NCI-H1694 treated with DMSO at 0.1 percent for 48 hours (cell line): Measurements from ENCODE around the gene ZNF782.
"Not testable (repeated sequence)": the region's sequence is repeated elsewhere in the genome, so short reads cannot be mapped to it uniquely, and the experiment has no call there.

Source experiments
- DNase-seq: peaks from one replicate; lab custom pipeline; 2025; lab: John Stamatoyannopoulos, UW

The ZNF782 gene

GRCh38 chr9:96852676-96853075 lies 1.6 kb downstream of the ZNF782 start:
- DNase-seq, result no peak

DNA sequence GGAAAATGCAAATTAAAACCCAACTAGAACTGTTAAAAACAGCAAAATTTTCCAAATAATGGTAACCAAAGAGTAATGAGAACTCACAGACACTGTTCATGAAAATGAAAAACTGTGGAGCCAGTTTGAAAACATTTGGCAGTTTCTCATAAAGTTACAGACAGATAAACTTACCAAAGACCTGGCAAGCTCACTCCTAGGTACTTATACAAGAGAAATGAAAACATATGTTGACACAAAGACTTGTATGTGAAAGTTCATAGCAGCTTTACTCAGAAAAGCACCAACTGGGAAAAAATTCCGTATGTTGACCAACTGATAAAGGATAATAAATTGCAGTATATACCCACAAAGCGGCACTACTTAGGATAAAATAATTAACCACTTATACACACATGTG lies 10.3 kb downstream of the ZNF782 start:
- DNase-seq, result no peak

DNA sequence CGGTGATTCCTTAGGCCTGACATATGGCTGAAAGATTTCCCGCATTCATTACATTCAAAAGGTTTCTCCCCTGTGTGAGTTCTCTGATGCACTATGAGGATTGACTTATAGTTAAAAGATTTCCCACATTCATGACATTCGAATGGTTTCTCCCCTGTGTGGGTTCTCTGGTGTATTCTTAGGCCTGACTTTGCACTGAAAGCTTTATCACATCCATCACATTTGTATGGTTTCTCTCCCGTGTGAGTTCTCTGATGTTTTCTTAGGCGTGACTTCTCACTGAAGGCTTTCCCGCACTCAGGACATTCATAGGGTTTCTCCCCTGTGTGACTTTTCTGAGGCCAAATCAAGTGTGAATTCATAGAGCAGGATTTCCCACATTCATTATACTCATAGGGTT lies 35.8 kb downstream of the ZNF782 start:
- no peak for DNase-seq

GRCh38 chr9:96817973-96818372 lies 36.3 kb downstream of the ZNF782 start:
- DNase-seq, result no peak

DNA sequence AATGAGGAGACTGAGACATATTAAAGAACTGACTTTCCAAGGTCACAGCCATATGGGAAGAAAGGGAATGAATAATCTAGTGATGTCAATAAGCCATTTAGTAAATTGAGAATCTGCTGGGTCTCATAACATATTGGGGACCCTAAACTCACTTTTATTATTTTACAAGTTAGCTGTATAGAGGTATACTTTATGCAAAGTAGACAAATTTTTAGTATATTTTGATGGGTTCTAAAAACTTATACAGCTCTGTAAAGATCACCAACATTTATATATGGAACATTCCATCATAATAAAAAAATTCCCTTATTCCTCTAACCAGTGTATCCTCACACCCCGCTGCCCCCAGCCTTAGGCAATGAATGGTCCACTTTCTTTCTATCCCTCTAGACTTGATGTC lies 40.7 kb downstream of the ZNF782 start:
- no peak for DNase-seq

DNA sequence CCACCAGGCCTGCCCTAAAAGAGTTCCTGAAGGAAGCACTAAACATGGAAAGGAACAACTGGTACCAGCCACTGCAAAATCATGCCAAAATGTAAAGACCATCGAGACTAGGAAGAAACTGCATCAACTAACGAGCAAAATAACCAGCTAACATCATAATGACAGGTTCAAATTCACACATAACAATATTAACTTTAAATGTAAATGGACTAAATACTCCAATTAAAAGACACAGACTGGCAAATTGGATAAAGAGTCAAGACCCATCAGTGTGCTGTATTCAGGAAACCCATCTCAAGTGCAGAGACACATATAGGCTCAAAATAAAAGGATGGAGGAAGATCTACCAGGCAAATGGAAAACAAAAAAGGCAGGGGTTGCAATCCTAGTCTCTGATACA lies 55.4 kb downstream of the ZNF782 start:
- DNase-seq, result not testable (repeated sequence)

DNA sequence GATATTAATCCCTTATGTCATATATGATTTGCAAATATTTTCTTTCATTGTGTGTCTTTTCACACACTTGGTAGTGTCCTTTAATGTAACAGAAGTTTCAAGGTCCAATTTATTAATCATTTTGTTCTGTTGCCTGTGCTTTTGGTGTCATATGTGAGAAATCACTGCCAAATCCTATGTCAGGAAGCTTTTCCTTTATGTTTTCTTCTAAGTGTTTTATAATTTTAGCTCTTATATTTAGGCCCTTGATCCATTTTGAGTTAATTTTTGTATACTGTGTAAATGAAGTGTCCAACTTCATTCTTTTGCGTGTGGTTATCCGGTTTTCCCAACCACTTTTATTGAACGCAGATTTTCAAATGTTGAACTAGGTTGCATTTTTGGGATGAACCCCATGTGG lies 70.3 kb downstream of the ZNF782 start:
- no peak for DNase-seq

- DNase-seq, result no peak
Observed at GRCh38 chr9:96782235-96782634, 72.1 kb downstream of the ZNF782 start.

DNA sequence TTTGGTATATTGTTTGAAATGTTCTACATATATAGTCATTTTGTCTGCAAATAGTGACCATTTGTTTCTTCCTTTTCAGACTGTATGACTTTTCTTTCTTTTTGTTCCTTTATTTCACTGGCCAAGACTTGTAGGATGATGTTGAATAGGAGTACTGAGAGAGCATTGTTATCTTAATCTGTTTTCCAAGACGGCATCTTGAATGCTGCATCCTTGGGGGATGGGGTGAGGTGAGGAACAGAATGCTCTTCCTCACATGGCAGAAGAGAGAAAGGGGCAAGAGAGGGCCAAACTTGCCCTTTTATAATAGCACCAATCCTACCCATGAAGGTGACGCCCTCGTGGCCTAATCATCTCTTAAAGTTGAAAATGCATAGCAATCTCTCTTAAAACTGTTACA lies 72.8 kb downstream of the ZNF782 start:
- DNase-seq, result no peak

DNA sequence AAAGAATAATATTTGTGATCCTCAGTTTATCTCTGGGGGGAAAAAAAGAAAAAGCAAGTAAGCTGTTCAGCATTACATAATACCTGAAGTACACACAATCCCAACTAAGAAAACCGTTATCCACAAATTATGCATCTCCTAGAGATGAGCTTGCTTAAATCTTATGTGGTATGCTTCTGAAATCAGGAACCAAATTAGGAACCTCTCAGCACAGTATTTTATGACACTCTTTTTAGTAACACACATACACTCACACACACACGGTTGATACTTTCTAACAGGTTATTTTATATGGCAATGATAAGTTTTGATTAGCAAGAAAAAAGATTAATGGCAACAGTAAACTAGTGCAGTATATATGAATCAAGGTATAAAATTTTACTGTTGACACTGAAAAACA lies 75.2 kb downstream of the ZNF782 start:
- DNase-seq, result no peak

DNA sequence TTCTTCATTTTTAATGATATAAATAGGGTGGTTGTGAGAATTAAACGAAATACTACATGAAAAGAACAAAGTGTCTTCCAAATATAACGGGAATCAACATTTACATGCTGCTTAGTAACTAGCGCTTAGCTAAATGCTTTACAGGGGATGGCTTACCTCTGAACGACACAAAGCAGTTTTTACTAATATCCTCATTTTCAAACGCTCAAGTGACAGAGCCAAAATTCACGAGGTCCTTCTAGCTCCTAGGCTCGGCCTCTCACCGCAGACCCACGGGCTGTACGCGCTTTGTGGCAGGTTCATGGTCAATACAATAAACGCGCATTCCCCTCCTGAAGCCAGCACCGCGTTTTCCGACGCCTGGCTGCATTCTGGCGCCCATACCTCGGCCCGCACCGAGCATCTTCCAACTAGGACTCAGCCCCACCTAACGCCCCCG lies 76.9 kb downstream of the ZNF782 start:
- DNase-seq, result no peak

DNA sequence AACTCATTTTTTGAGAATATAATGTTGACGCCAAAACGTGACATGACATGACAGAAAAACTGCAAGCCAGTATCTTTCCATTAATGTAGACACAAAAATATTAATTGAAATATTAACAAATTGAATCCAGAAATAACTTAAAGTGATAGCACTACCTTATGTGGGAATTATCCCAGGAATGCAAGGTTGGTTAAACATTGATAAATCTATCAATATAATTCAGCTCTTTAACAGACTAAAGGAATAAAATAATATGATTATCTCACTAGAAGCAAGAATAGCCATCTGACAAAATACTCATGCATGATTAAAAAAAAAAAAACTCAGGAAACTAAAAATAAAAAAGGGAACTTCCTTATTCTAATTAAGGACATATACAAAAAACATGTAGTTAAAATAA lies 83.2 kb downstream of the ZNF782 start:
- DNase-seq, result no peak

DNA sequence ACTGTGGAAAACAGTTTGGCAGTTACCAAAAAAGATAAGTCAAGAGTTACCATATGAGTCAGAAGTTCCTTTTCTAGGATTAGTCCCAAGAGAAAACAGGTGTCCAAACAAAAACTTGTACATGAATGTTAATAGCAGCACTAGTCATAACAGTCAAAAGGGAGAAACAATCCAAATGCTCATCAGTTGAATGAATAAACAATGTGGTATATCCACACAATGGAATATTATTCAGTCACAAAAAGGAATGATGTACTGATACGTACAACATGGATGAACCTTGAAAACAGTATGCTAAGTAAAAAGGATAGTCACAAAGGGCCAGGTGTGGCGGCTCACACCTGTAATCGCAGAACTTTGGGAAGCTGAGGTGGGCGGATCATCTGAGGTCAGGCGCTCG lies 84.3 kb downstream of the ZNF782 start:
- no peak for DNase-seq
